Glutamatergic neuron (in vitro differentiated cells): ENCODE results near the gene APOC3. TPM values are rescaled to one million over a fixed set of nuclear protein-coding genes. Genes with fewer than 3 reads are reported as not detected.

Experiments
- DNase-seq: peaks from one replicate; pipeline ENCODE4 v3.0.0; 2022
- H3K27ac Mint-ChIP-seq: one replicate; pipeline ENCODE4 v1.8.0; 2020; ENCODE audit warnings: mild to moderate bottlenecking, mixed read lengths, inconsistent platforms; ENCODE audit not compliant: unreplicated experiment
- H3K27me3 Mint-ChIP-seq: one replicate; pipeline ENCODE4 v1.8.0; 2020; ENCODE audit warnings: mild to moderate bottlenecking, moderate library complexity, mixed read lengths, inconsistent platforms; ENCODE audit not compliant: unreplicated experiment
- H3K36me3 Mint-ChIP-seq: one replicate; pipeline ENCODE4 v1.8.0; 2020; ENCODE audit warnings: mild to moderate bottlenecking, mixed read lengths, inconsistent platforms; ENCODE audit not compliant: unreplicated experiment
- H3K4me1 Mint-ChIP-seq: one replicate; pipeline ENCODE4 v1.8.0; 2020; ENCODE audit warnings: mild to moderate bottlenecking, low read depth, mixed read lengths, inconsistent platforms; ENCODE audit not compliant: unreplicated experiment
- H3K4me3 Mint-ChIP-seq: one replicate; pipeline ENCODE4 v1.8.0; 2020; ENCODE audit warnings: mild to moderate bottlenecking, mixed read lengths, inconsistent platforms; ENCODE audit not compliant: unreplicated experiment
- H3K9me3 Mint-ChIP-seq: one replicate; pipeline ENCODE4 v1.8.0; 2020; ENCODE audit warnings: mild to moderate bottlenecking, moderate library complexity, mixed read lengths, inconsistent platforms; ENCODE audit not compliant: unreplicated experiment
- CTCF ChIP-seq: fragments of 200-600 bp; sonication (generic); IDR thresholded peaks from one replicate; pipeline ENCODE4 v1.5.0; 2021; ENCODE audit not compliant: partially characterized antibody, unreplicated experiment
- total RNA-seq: library from RNA; stranded (reverse); fragmentation: NEBNext Ultra II Directional; extraction: Animal tissue kit (Norgen Biotek cat#: 25700); gene quantifications from one replicate; pipeline ENCODE4 v1.2.1, GENCODE V29; 2021; ENCODE audit not compliant: unreplicated experiment

The APOC3 gene
- total RNA-seq, 1 donor from 2014 or later: not detected

GRCh38 chr11:116869610-116870009, 39.9 kb downstream of the APOC3 start:
- Mint-ChIP-seq H3K9me3 (peaks cover 1% of the 10 kb centered on the region), H3K27me3 (no peaks in the 10 kb centered on the region), H3K4me1 (no peaks in the 10 kb centered on the region), H3K27ac (no peak overlapping the region), H3K4me3 (no peak overlapping the region), H3K36me3 (no peaks in the 10 kb centered on the region)
- TF ChIP-seq CTCF: no peak
- DNase-seq: no peak

GRCh38 chr11:116870054-116870453, 40.3 kb downstream of the APOC3 start:
- H3K4me3 Mint-ChIP-seq: no peak overlapping the region
- no peaks in the 10 kb centered on the region for H3K4me1 Mint-ChIP-seq
- no peak for TF ChIP-seq CTCF
- H3K27me3 Mint-ChIP-seq: no peaks in the 10 kb centered on the region
- H3K9me3 Mint-ChIP-seq: peaks cover 1% of the 10 kb centered on the region
- H3K36me3 Mint-ChIP-seq: no peaks in the 10 kb centered on the region
- DNase-seq: no peak
- no peak overlapping the region for H3K27ac Mint-ChIP-seq

GRCh38 chr11:116871248-116871647, 41.5 kb downstream of the APOC3 start:
- TF ChIP-seq CTCF: no peak
- no peaks in the 10 kb centered on the region for H3K27me3 Mint-ChIP-seq
- H3K4me1 Mint-ChIP-seq: no peaks in the 10 kb centered on the region
- H3K4me3 Mint-ChIP-seq: no peak overlapping the region
- H3K36me3 Mint-ChIP-seq: no peaks in the 10 kb centered on the region
- peaks cover 1% of the 10 kb centered on the region for H3K9me3 Mint-ChIP-seq
- DNase-seq: no peak
- H3K27ac Mint-ChIP-seq: no peak overlapping the region

- Mint-ChIP-seq H3K9me3 (peaks cover 1% of the 10 kb centered on the region), H3K27me3 (no peaks in the 10 kb centered on the region), H3K36me3 (no peaks in the 10 kb centered on the region), H3K4me1 (no peaks in the 10 kb centered on the region), H3K4me3 (no peak overlapping the region), H3K27ac (no peak overlapping the region)
- TF ChIP-seq CTCF: no peak
- DNase-seq: no peak
Measured at GRCh38 chr11:116873381-116873780, 43.7 kb downstream of the APOC3 start.

GRCh38 chr11:116874251-116874650, 44.5 kb downstream of the APOC3 start:
- Mint-ChIP-seq H3K9me3 (peaks cover 1% of the 10 kb centered on the region), H3K27ac (no peak overlapping the region), H3K27me3 (no peaks in the 10 kb centered on the region), H3K4me3 (no peak overlapping the region), H3K36me3 (no peaks in the 10 kb centered on the region), H3K4me1 (no peaks in the 10 kb centered on the region)
- DNase-seq: no peak
- TF ChIP-seq CTCF: no peak
